Aorta (tissue), 5 donors: ENCODE results near the gene TUBGCP2. TPM values are rescaled to one million over a fixed set of nuclear protein-coding genes. Genes with fewer than 3 reads are reported as not detected.

Experiments
- ATAC-seq: fragments of 200-7000 bp; cut with Tn5 transposase; one replicate; pipeline ENCODE4 v1.9.1; 2022; ENCODE audit warnings: moderate library complexity; ENCODE audit not compliant: low FRiP score
- DNase-seq, 2 donors: peaks; one replicate each; pipeline ENCODE4 v3.0.0-alpha.2; 2020
- H3K27ac ChIP-seq, 2 donors: one replicate each; pipeline ENCODE4 v1.5.1; 2013; ENCODE audit warnings: low read length in 2 of 2, mild to moderate bottlenecking in 2 of 2, moderate library complexity in 2 of 2, control low read depth in 1 of 2, inconsistent platforms in 1 of 2, low read depth in 1 of 2
- H3K27me3 ChIP-seq, 2 donors: one replicate each; pipeline ENCODE4 v1.6.1; 2013; ENCODE audit warnings: control low read depth in 1 of 2, low read length in 1 of 2, mild to moderate bottlenecking in 1 of 2, moderate library complexity in 1 of 2; ENCODE audit not compliant: insufficient read depth in 2 of 2, control insufficient read depth in 1 of 2
- H3K36me3 ChIP-seq, 2 donors: one replicate each; pipeline ENCODE4 v1.6.1; 2013; ENCODE audit warnings: control low read depth in 1 of 2, low read length in 1 of 2, mild to moderate bottlenecking in 1 of 2; ENCODE audit not compliant: insufficient read depth in 2 of 2, control insufficient read depth in 1 of 2
- H3K4me1 ChIP-seq, 2 donors: one replicate each; pipeline ENCODE4 v1.6.1; 2013; ENCODE audit warnings: low read length in 2 of 2, control low read depth in 1 of 2, mild to moderate bottlenecking in 1 of 2, moderate library complexity in 1 of 2; ENCODE audit not compliant: insufficient read depth in 2 of 2, control insufficient read depth in 1 of 2
- H3K4me3 ChIP-seq, 2 donors: one replicate each; pipeline ENCODE4 v1.5.1; 2013; ENCODE audit warnings: low read length in 2 of 2, control low read depth in 1 of 2, mild to moderate bottlenecking in 1 of 2
- H3K9me3 ChIP-seq: one replicate; pipeline ENCODE4 v1.6.1; 2013; ENCODE audit warnings: mild to moderate bottlenecking, low read length; ENCODE audit not compliant: control insufficient read depth
- WGBS, 2 donors: extraction: QIAGEN DNeasy Blood & Tissue Kit; methylation state at CpG; one replicate each; pipeline ENCODE4 v1.1.7; 2013; 5-methylcytosine and 5-hydroxymethylcytosine counted together
- intact Hi-C, 2 donors: fragments of 100-400 bp; cut with DNase I; formaldehyde crosslinking; loops; one replicate each; pipeline versions ENCODE4 v1.14.2 to v1.15.0; 2022
- polyA plus RNA-seq, 2 donors: library from polyadenylated mRNA; stranded (reverse); fragments of 200-250 nt; gene quantifications; one replicate each; pipeline ENCODE4 v1.2.3, GENCODE V29; 2013
- total RNA-seq, 2 donors: library from RNA; stranded (reverse); fragmentation: NEBNext Ultra II Directional; extraction: Animal tissue kit (Norgen Biotek cat#: 25700); gene quantifications; one replicate each; pipeline ENCODE4 v1.2.1, GENCODE V29; 2021
- donor health status: healthy with polysubstance abuse.
- donor health status: Bipolar disorder and iron deficiency.
- donor health status: DM: no; HTN: no; CAD: no.
- donor health status: DM: no; HTN: no; CAD: no.
- donor health status: DM: yes; HTN: yes; CAD: no.

The TUBGCP2 gene
- total and polyA plus RNA-seq, 4 donors, result 11.3 to 194 (median 44.6) TPM

- DNase-seq (peak in 1 of 2 donors; percentile 59), ATAC-seq (no peak)
- 93% methylated on average over 38 of the region's 38 CpGs for WGBS, 2 donors
- Histone ChIP-seq H3K4me3 (no peak overlapping the region), H3K27me3 (no peaks in the 10 kb centered on the region), H3K27ac (no peak overlapping the region), H3K9me3 (no peaks in the 10 kb centered on the region), H3K36me3 (peaks cover 3 to 20% of the 10 kb centered on the region in 2 donors), H3K4me1 (no peaks in the 10 kb centered on the region)
- intact Hi-C loops, result no loop called here
These were observed 15.5 kb downstream of the TUBGCP2 start for GRCh38 chr10:133292919-133293809.

GRCh38 chr10:133289761-133290160 lies 18.9 kb downstream of the TUBGCP2 start:
- WGBS, 2 donors, result 94 to 96% methylated on average over 24 of the region's 24 CpGs
- intact Hi-C loops, result no loop called here
- Histone ChIP-seq H3K4me3 (no peak overlapping the region), H3K9me3 (no peaks in the 10 kb centered on the region), H3K36me3 (peaks cover 3 to 19% of the 10 kb centered on the region in 2 donors), H3K4me1 (no peaks in the 10 kb centered on the region), H3K27me3 (no peaks in the 10 kb centered on the region), H3K27ac (no peak overlapping the region)
- ATAC-seq (no peak), DNase-seq (no peak)

- Histone ChIP-seq H3K36me3 (peaks cover 3 to 26% of the 10 kb centered on the region in 2 donors), H3K9me3 (no peaks in the 10 kb centered on the region), H3K27me3 (no peaks in the 10 kb centered on the region), H3K4me3 (no peak overlapping the region), H3K27ac (no peak overlapping the region), H3K4me1 (no peaks in the 10 kb centered on the region)
- intact Hi-C loops, result no loop called here
- DNase-seq (no peak), ATAC-seq (no peak)
- WGBS, 2 donors, result 95% methylated on average over 46 of the region's 46 CpGs
These were observed 20.7 kb downstream of the TUBGCP2 start for GRCh38 chr10:133287832-133288500.

GRCh38 chr10:133286366-133286765 lies 22.3 kb downstream of the TUBGCP2 start:
- ATAC-seq (no peak), DNase-seq (no peak)
- intact Hi-C loops, result no loop called here
- H3K27ac ChIP-seq, result no peak overlapping the region
- no peaks in the 10 kb centered on the region for H3K9me3 ChIP-seq
- 92 to 93% methylated on average over 18 of the region's 18 CpGs for WGBS, 2 donors
- peaks cover 6 to 28% of the 10 kb centered on the region in 2 donors for H3K36me3 ChIP-seq
- H3K4me1 ChIP-seq, result no peaks in the 10 kb centered on the region
- no peaks in the 10 kb centered on the region for H3K27me3 ChIP-seq
- H3K4me3 ChIP-seq, result no peak overlapping the region

- WGBS, 2 donors, result 95% methylated on average over 36 of the region's 36 CpGs
- DNase-seq (no peak), ATAC-seq (no peak)
- no peak overlapping the region for H3K27ac ChIP-seq
- H3K4me1 ChIP-seq, result no peaks in the 10 kb centered on the region
- H3K27me3 ChIP-seq, result no peaks in the 10 kb centered on the region
- no peaks in the 10 kb centered on the region for H3K9me3 ChIP-seq
- peaks cover 3 to 28% of the 10 kb centered on the region in 2 donors for H3K36me3 ChIP-seq
- no peak overlapping the region for H3K4me3 ChIP-seq
- intact Hi-C loops, result no loop called here
These were observed 23.5 kb downstream of the TUBGCP2 start for GRCh38 chr10:133285217-133285616.

GRCh38 chr10:133283931-133284330 lies 24.7 kb downstream of the TUBGCP2 start:
- Histone ChIP-seq H3K4me1 (no peaks in the 10 kb centered on the region), H3K36me3 (peaks cover 6 to 23% of the 10 kb centered on the region in 2 donors), H3K27me3 (no peaks in the 10 kb centered on the region), H3K27ac (no peak overlapping the region), H3K9me3 (no peaks in the 10 kb centered on the region), H3K4me3 (no peak overlapping the region)
- WGBS, 2 donors, result 94 to 95% methylated on average over 24 of the region's 24 CpGs
- no peak for DNase-seq
- no peak for ATAC-seq
- intact Hi-C loops, result no loop called here

GRCh38 chr10:133282846-133283390 lies 25.8 kb downstream of the TUBGCP2 start:
- Histone ChIP-seq H3K4me1 (no peaks in the 10 kb centered on the region), H3K27me3 (no peaks in the 10 kb centered on the region), H3K9me3 (no peaks in the 10 kb centered on the region), H3K4me3 (no peak overlapping the region), H3K36me3 (peaks cover 6 to 21% of the 10 kb centered on the region in 2 donors), H3K27ac (no peak overlapping the region)
- intact Hi-C loops, result no loop called here
- 92% methylated on average over 24 of the region's 24 CpGs for WGBS, 2 donors
- DNase-seq (no peak), ATAC-seq (no peak)

GRCh38 chr10:133281628-133282372 lies 26.9 kb downstream of the TUBGCP2 start:
- intact Hi-C loops, result no loop called here
- ATAC-seq (no peak), DNase-seq (no peak)
- H3K9me3 ChIP-seq, result no peaks in the 10 kb centered on the region
- H3K36me3 ChIP-seq, result peaks cover 6 to 21% of the 10 kb centered on the region in 2 donors
- WGBS, 2 donors, result 90 to 91% methylated on average over 38 of the region's 38 CpGs
- no peak overlapping the region for H3K27ac ChIP-seq
- no peaks in the 10 kb centered on the region for H3K4me1 ChIP-seq
- no peak overlapping the region for H3K4me3 ChIP-seq
- no peaks in the 10 kb centered on the region for H3K27me3 ChIP-seq
